C4-2B (cell line): ENCODE results near the gene DPM3.

ENCODE experiments used
- CTCF ChIP-seq: fragments of 450-650 bp; conservative IDR thresholded peaks from 2 replicates; pipeline ENCODE4 v1.5.1; 2017; ENCODE audit warnings: mild to moderate bottlenecking
- ZFX ChIP-seq: fragments of 450-650 bp; IDR thresholded peaks from 2 replicates; pipeline ENCODE4 v1.6.1; 2017

DNA sequence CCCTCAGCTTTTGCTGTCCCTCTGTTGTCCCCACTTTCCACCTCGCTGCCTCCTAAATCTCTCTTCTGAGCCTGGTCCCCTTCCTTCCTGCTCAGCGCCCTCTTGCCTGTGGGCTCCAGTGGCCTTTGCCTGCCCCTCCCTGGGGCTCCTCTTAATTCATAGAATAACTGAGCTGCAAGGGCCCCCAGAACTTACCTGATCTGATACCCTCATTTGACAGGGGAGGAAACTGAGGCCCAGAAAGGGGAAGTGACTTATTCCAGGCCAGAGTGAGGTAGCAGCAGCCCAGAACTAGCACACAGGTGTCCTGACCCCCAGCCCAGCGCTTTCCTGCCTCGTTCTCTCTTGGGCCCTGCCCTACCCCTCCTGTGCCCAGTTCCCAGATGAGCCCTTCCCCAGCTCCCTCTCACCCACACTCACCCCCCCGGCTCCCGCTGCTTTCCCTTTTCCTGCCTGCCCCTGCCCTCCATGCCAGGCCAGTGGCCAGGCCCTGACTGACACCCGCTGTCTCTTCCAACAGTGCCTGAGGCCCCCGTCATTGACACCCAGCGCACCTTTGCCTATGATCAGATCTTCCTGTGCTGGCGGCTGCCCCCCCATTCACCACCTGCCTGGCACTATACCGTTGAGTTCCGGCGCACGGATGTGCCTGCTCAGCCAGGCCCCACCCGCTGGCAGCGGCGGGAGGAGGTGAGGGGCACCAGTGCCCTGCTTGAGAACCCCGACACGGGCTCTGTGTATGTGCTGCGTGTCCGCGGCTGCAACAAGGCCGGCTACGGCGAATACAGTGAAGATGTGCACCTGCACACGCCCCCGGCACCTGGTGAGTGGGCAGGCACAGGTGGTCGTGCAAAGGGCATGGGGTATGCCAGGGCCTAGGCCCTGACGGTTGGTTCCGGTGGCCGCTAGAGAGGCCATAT, 39.0 kb upstream of the DPM3 start:
- TF ChIP-seq CTCF (no peak), ZFX (no peak)
